K562 (cell line): ENCODE measurements around the gene TMEFF2. TPM values are rescaled to one million over a fixed set of nuclear protein-coding genes. Genes with fewer than 3 reads are reported as not detected.

Source experiments
- ATAC-seq: fragments of 200-7000 bp; cut with Tn5 transposase; 3 replicates; pipeline ENCODE4 v1.9.1; 2020; ENCODE audit warnings: moderate library complexity
- BruUV-seq: library from RNA; stranded (reverse); fragments of 400-500 nt; replicated peaks from 2 replicates; lab custom pipeline; 2021; lab: Mats Ljungman, UMichigan
- CTCF ChIA-PET: fragments of 300-600 bp; formaldehyde crosslinking; extraction: SDS; loops from one replicate; lab custom pipeline; 2021; ENCODE audit warnings: low intra/inter-chr PET ratio; lab: Yijun Ruan, JAX
- POLR2A ChIA-PET: fragments of 300-600, 350-650 bp; sonication (Branson Sonifier 250); formaldehyde crosslinking; extraction: SDS; loops from one replicate; lab custom pipeline; 2021; ENCODE audit warnings: antibody characterized with exemption, inconsistent platforms; lab: Yijun Ruan, JAX
- DNase-seq, 4 experiments: peaks; one replicate each; pipeline versions ENCODE4 v3.0.0 to v3.0.0-alpha.2; 2011 to 2018; ENCODE audit warnings: low spot score in 3 of 4, mixed read lengths in 3 of 4; ENCODE audit errors: extremely low read depth in 1 of 4
- FAIRE-seq: peaks from 2 replicates; lab custom pipeline; 2011; peaks lifted over from hg19 to GRCh38; lab: Jason Lieb, UNC
- H2AFZ ChIP-seq: 2 replicates; pipeline ENCODE4 v1.6.0; 2011; ENCODE audit warnings: low read depth, low read length, control low read depth, inconsistent platforms
- H3K27ac ChIP-seq: fragments of 200-600 bp; 3 replicates; pipeline ENCODE4 v1.8.0; 2011; ENCODE audit warnings: low read depth, mild to moderate bottlenecking, control low read depth, inconsistent platforms, low read length, moderate library complexity, mixed read lengths; ENCODE audit errors: extremely low read depth
- H3K27me3 ChIP-seq, 2 experiments: fragments of 300-600 bp in 1 of 2; 2 replicates in 1 of 2; 3 replicates in 1 of 2; pipeline versions ENCODE4 v1.6.0 to v1.8.0; 2011; ENCODE audit warnings: inconsistent platforms in 2 of 2, low read length in 2 of 2, mild to moderate bottlenecking in 1 of 2, mixed read lengths in 1 of 2, moderate library complexity in 1 of 2; ENCODE audit not compliant: control insufficient read depth in 2 of 2, insufficient read depth in 2 of 2
- H3K36me3 ChIP-seq: fragments of 300-600 bp; 3 replicates; pipeline ENCODE4 v1.8.0; 2011; ENCODE audit warnings: mild to moderate bottlenecking, low read length, inconsistent platforms; ENCODE audit not compliant: control insufficient read depth, insufficient read depth
- H3K4me1 ChIP-seq, 2 experiments: fragments of 200-600 bp in 1 of 2; replicated peaks in 1 of 2; 2 replicates in 1 of 2; 3 replicates in 1 of 2; pipeline versions ENCODE4 v1.5.1 to v1.8.0; 2011; ENCODE audit warnings: inconsistent platforms in 2 of 2, low read length in 2 of 2, mild to moderate bottlenecking in 1 of 2, mixed read lengths in 1 of 2, moderate library complexity in 1 of 2; ENCODE audit not compliant: control insufficient read depth in 2 of 2, insufficient read depth in 2 of 2
- H3K4me2 ChIP-seq: 2 replicates; pipeline ENCODE4 v1.6.1; 2011; ENCODE audit warnings: low read length, control low read depth, inconsistent platforms, mixed read lengths; ENCODE audit not compliant: insufficient read depth
- H3K4me3 ChIP-seq: fragments of 200-600 bp; sonication (generic), shearing (Covaris generic); 2 replicates; pipeline ENCODE4 v1.5.1; 2016; ENCODE audit warnings: control low read depth, inconsistent platforms
- H3K79me2 ChIP-seq: fragments of 200-600 bp; 3 replicates; pipeline ENCODE4 v1.8.0; 2011; ENCODE audit warnings: low read length, inconsistent platforms; ENCODE audit not compliant: control insufficient read depth, insufficient read depth
- H3K9ac ChIP-seq, 2 experiments: 2 replicates each; pipeline versions ENCODE4 v1.6.0 to v1.6.1; 2011; ENCODE audit warnings: low read depth in 2 of 2, low read length in 2 of 2, control low read depth in 1 of 2, inconsistent platforms in 1 of 2, mild to moderate bottlenecking in 1 of 2, mixed read lengths in 1 of 2; ENCODE audit not compliant: insufficient read depth in 1 of 2
- H3K9me1 ChIP-seq: one replicate; pipeline ENCODE4 v1.6.0; 2011; ENCODE audit warnings: inconsistent platforms, mild to moderate bottlenecking, low read length, moderate library complexity; ENCODE audit not compliant: control insufficient read depth, insufficient read depth
- H3K9me3 ChIP-seq: replicated peaks from 2 replicates; pipeline ENCODE4 v1.5.1; 2011; ENCODE audit warnings: low read depth, low read length, inconsistent platforms; ENCODE audit not compliant: control insufficient read depth, insufficient read depth
- H4K20me1 ChIP-seq: replicated peaks from 2 replicates; pipeline ENCODE4 v1.6.1; 2011; ENCODE audit warnings: low read length, inconsistent platforms, mixed read lengths; ENCODE audit not compliant: control insufficient read depth, insufficient read depth
- ATF1 ChIP-seq, 2 experiments: fragments of 450-650 bp in 1 of 2; IDR thresholded peaks; 2 replicates each; pipeline ENCODE4 v1.6.1; 2016; ENCODE audit warnings: missing compliant biosample characterization in 1 of 2, missing genetic modification characterization in 1 of 2
- GTF2A2 ChIP-seq: IDR thresholded peaks from 2 replicates; pipeline ENCODE4 v1.6.1; 2016; ENCODE audit warnings: mild to moderate bottlenecking, missing genetic modification characterization, missing compliant biosample characterization
- HINFP ChIP-seq: fragments of 450-650 bp; conservative IDR thresholded peaks from 2 replicates; pipeline ENCODE4 v1.6.1; 2016; ENCODE audit warnings: missing genetic modification characterization, low read depth, mild to moderate bottlenecking, control low read depth, missing compliant biosample characterization
- NFATC3 ChIP-seq: fragments of 450-650 bp; IDR thresholded peaks from 2 replicates; pipeline ENCODE4 v1.6.1; 2017; ENCODE audit warnings: mild to moderate bottlenecking
- PHF21A ChIP-seq: fragments of 450-650 bp; IDR thresholded peaks from 2 replicates; pipeline ENCODE4 v1.6.1; 2017; ENCODE audit warnings: low read depth, borderline replicate concordance
- RBM34 ChIP-seq: fragments of 200-400 bp; formaldehyde crosslinking; IDR thresholded peaks from 2 replicates; pipeline ENCODE4 v1.6.1; 2018; ENCODE audit warnings: low read length, borderline replicate concordance; ENCODE audit not compliant: insufficient read depth
- ZNF431 ChIP-seq: sonication (generic); formaldehyde crosslinking; IDR thresholded peaks from 2 replicates; pipeline ENCODE4 v1.8.0; 2022; ENCODE audit warnings: mild to moderate bottlenecking, missing genetic modification reagents
- ZNF449 ChIP-seq: fragments of 250-450 bp; sonication (Bioruptor Pico); IDR thresholded peaks from 2 replicates; pipeline ENCODE4 v1.8.0; 2022; ENCODE audit warnings: moderate library complexity, mild to moderate bottlenecking, inconsistent platforms
- ZNF57 ChIP-seq: fragments of 450-650 bp; formaldehyde crosslinking; IDR thresholded peaks from 2 replicates; pipeline ENCODE4 v1.4.0; 2020; ENCODE audit warnings: mild to moderate bottlenecking, moderate library complexity
- WGBS: fragments of 100-300 bp; shearing (Covaris generic); methylation state at CpG from one replicate; pipeline ENCODE4 v1.1.6; 2016; ENCODE audit warnings: low coverage, mixed read lengths; ENCODE audit not compliant: insufficient coverage; ENCODE audit errors: missing lambda C conversion rate; 5-methylcytosine and 5-hydroxymethylcytosine counted together
- in situ Hi-C: fragments of 300-500 bp; cut with MboI; formaldehyde crosslinking; loops from 4 replicates; pipeline ENCODE4 v1.15.0; 2018; ENCODE audit warnings: inconsistent platforms, mixed read lengths
- intact Hi-C: fragments of 100-400 bp; cut with micrococcal nuclease; formaldehyde crosslinking; loops from 2 replicates; pipeline ENCODE4 v1.14.2; 2022
- polyA plus RNA-seq, 8 experiments: library from polyadenylated mRNA; depleted of rRNA in 4 of 8; stranded (reverse) in 5 of 8; unstranded in 3 of 8; fragments of >200 nt; fragmentation: Nextera tagmentation in 2 of 8; fragmentation: Illumina TruSeq in 1 of 8; extraction: Ambion mirVana in 2 of 8; extraction: Trizol in 1 of 8; gene quantifications; 2 replicates each; pipeline versions ENCODE4 v1.2.1 to v1.2.3, GENCODE V29; 2011 to 2014; ENCODE audit warnings: inconsistent platforms in 1 of 8, missing spikeins in 1 of 8
- total RNA-seq, 7 experiments: library from RNA; depleted of rRNA in 6 of 7; stranded (reverse); fragments of >200 nt in 6 of 7; fragmentation: Illumina TruSeq in 2 of 7; extraction: Trizol in 2 of 7; gene quantifications; 2 replicates each; pipeline versions ENCODE4 v1.2.1 to v1.2.3, GENCODE V29; 2011 to 2021; ENCODE audit warnings: low replicate concordance in 1 of 7
- TF ChIP-seq, protein P1 (sequence below): fragments of 450-650 bp; formaldehyde crosslinking; IDR thresholded peaks from 2 replicates; pipeline ENCODE4 v1.4.0; 2022; ENCODE audit warnings: mild to moderate bottlenecking, moderate library complexity

The TMEFF2 gene
- total and polyA plus RNA-seq, 9 of the 15 experiments (the other 6 are each of a cell fraction or from before 2014, with no cell fraction given) = 1.4 TPM; not detected in 8

DNA sequence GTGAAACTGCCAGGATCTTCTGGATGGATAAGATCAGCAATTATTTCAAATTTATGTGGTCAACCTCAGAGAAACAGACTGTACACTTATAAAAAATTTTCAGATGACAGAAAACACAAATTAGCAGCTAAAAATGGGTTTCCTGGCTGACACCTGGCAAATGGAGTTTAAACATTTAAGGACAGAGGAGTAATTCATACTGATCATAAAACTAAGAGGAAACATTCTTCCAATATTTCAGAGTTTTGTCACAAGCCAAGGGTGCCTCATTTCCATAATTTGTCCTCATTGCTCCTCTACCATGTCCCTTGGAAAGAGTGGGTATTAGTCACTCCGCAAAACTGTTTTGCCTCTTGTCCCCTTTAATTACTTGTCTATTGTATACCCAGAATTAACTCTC lies 70.2 kb downstream of the TMEFF2 start:
- no peak overlapping the region for H2AFZ ChIP-seq
- no peak for FAIRE-seq
- no peaks in the 10 kb centered on the region for H3K9me3 ChIP-seq
- no peak for DNase-seq
- no TSS peak for BruUV-seq
- ATAC-seq = no peak
- WGBS = 0% methylated on average over 1 of the region's 1 CpG
- H4K20me1 ChIP-seq = no peaks in the 10 kb centered on the region
- no peaks in the 10 kb centered on the region for H3K27me3 ChIP-seq
- no peak for TF ChIP-seq ZNF449 (CRISPR knock-in tag)
- TF ChIP-seq GTF2A2 = no peak
- no peak for TF ChIP-seq ZNF431 (CRISPR knock-in tag)
- no peak for TF ChIP-seq NFATC3
- TF ChIP-seq HINFP (tag) = no peak
- no peak for TF ChIP-seq ZNF57 (CRISPR knock-in tag)
- TF ChIP-seq PHF21A = no peak
- TF ChIP-seq, protein P1, sequence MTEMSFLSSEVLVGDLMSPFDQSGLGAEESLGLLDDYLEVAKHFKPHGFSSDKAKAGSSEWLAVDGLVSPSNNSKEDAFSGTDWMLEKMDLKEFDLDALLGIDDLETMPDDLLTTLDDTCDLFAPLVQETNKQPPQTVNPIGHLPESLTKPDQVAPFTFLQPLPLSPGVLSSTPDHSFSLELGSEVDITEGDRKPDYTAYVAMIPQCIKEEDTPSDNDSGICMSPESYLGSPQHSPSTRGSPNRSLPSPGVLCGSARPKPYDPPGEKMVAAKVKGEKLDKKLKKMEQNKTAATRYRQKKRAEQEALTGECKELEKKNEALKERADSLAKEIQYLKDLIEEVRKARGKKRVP = no peak
- TF ChIP-seq RBM34 = no peak
- TF ChIP-seq ATF1 (CRISPR knock-in tag; IDR thresholded peaks at IDR 0.05) = no peak
- no peak for TF ChIP-seq ATF1 (tag; IDR thresholded peaks at IDR 0.05)
- H3K9me1 ChIP-seq = no peaks in the 10 kb centered on the region
- H3K4me1 ChIP-seq = no peaks in the 10 kb centered on the region
- CTCF ChIA-PET = no interaction called here
- H3K27ac ChIP-seq = no peak overlapping the region
- H3K79me2 ChIP-seq = no peaks in the 10 kb centered on the region
- H3K4me2 ChIP-seq = no peak overlapping the region
- no peak overlapping the region for H3K9ac ChIP-seq
- H3K36me3 ChIP-seq = no peaks in the 10 kb centered on the region
- intact Hi-C loops = no loop called here
- in situ Hi-C loops = no loop called here
- POLR2A ChIA-PET = interaction anchor here (1.0 kb wide), 1 partner anchor 227 kb away, joined by 3 read pairs; no protein-coding TSS in a partner anchor
- no peak overlapping the region for H3K4me3 ChIP-seq
